Thoracic aorta (tissue), 2 donors: ENCODE data around the gene CUX1. TPM values are rescaled to one million over a fixed set of nuclear protein-coding genes. Genes with fewer than 3 reads are reported as not detected.
"Not testable (repeated sequence)": the region's sequence is repeated elsewhere in the genome, so short reads cannot be mapped to it uniquely, and the experiment has no call there.

Source experiments
- ATAC-seq: fragments of 150-250 bp; one replicate; pipeline ENCODE4 v1.8.0; 2017; ENCODE audit warnings: low read depth; ENCODE audit not compliant: insufficient number of reproducible peaks, low FRiP score
- DNase-seq: peaks from one replicate; pipeline ENCODE4 v3.0.0-alpha.2; 2020; ENCODE audit warnings: low spot score
- H3K27ac ChIP-seq, 2 donors: fragments of 200-600 bp; sonication (generic); 1 replicate in 1 of 2; 2 replicates in 1 of 2; pipeline ENCODE4 v1.5.1; 2016; ENCODE audit warnings: mild to moderate bottlenecking in 2 of 2, moderate library complexity in 2 of 2
- H3K27me3 ChIP-seq: fragments of 200-600 bp; sonication (generic); replicated peaks from 2 replicates; pipeline ENCODE4 v1.6.0; 2016; ENCODE audit warnings: mild to moderate bottlenecking; ENCODE audit not compliant: insufficient read depth
- H3K36me3 ChIP-seq: fragments of 200-600 bp; sonication (generic); one replicate; pipeline ENCODE4 v1.5.1; 2016
- H3K4me1 ChIP-seq, 2 donors: fragments of 200-600 bp; sonication (generic); 1 replicate in 1 of 2; 2 replicates in 1 of 2; pipeline versions ENCODE4 v1.5.1 to v1.6.0; 2016; ENCODE audit warnings: low read depth in 2 of 2, mild to moderate bottlenecking in 1 of 2; ENCODE audit not compliant: control insufficient read depth in 1 of 2
- H3K4me3 ChIP-seq: fragments of 200-600 bp; sonication (generic); 2 replicates; pipeline ENCODE4 v1.5.1; 2016; ENCODE audit warnings: mild to moderate bottlenecking
- H3K9me3 ChIP-seq: fragments of 200-600 bp; sonication (generic); 2 replicates; pipeline ENCODE4 v1.5.1; 2016
- total RNA-seq, 2 donors: library from RNA; depleted of rRNA; stranded (reverse); fragments of >200 nt; gene quantifications; one replicate each; pipeline versions ENCODE4 v1.1.0 to v1.2.3, GENCODE V29; 2016
- TF ChIP-seq, protein P1 (sequence below): fragments of 200-600 bp; sonication (generic); IDR thresholded peaks from one replicate; pipeline ENCODE4 v1.5.1; 2019; ENCODE audit warnings: antibody characterized with exemption

Gene CUX1
- total RNA-seq, 2 donors from 2014 or later: 85.0 to 179 TPM

- H3K27me3 ChIP-seq: no peaks in the 10 kb centered on the region
- no peak for DNase-seq
- TF ChIP-seq, protein P1, sequence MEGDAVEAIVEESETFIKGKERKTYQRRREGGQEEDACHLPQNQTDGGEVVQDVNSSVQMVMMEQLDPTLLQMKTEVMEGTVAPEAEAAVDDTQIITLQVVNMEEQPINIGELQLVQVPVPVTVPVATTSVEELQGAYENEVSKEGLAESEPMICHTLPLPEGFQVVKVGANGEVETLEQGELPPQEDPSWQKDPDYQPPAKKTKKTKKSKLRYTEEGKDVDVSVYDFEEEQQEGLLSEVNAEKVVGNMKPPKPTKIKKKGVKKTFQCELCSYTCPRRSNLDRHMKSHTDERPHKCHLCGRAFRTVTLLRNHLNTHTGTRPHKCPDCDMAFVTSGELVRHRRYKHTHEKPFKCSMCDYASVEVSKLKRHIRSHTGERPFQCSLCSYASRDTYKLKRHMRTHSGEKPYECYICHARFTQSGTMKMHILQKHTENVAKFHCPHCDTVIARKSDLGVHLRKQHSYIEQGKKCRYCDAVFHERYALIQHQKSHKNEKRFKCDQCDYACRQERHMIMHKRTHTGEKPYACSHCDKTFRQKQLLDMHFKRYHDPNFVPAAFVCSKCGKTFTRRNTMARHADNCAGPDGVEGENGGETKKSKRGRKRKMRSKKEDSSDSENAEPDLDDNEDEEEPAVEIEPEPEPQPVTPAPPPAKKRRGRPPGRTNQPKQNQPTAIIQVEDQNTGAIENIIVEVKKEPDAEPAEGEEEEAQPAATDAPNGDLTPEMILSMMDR: no peak
- H3K27ac ChIP-seq: peak overlapping the region; percentile 74 to 87
- ATAC-seq: no peak
- peak overlapping the region; percentile 89 for H3K4me3 ChIP-seq
- peaks cover 21 to 48% of the 10 kb centered on the region in 2 donors for H3K4me1 ChIP-seq
- no peaks in the 10 kb centered on the region for H3K36me3 ChIP-seq
- H3K9me3 ChIP-seq: no peaks in the 10 kb centered on the region
These were observed 1.1 kb downstream of the CUX1 start for GRCh38 chr7:101818287-101819071.

GRCh38 chr7:101819183-101819582 is 1.8 kb downstream of the CUX1 start:
- Histone ChIP-seq H3K27ac (peak overlapping the region in 1 of 2 donors; percentile 87), H3K4me3 (peak overlapping the region; percentile 89), H3K27me3 (no peaks in the 10 kb centered on the region), H3K36me3 (no peaks in the 10 kb centered on the region), H3K4me1 (peaks cover 22 to 55% of the 10 kb centered on the region in 2 donors), H3K9me3 (no peaks in the 10 kb centered on the region)
- no peak for DNase-seq
- ATAC-seq: no peak
- TF ChIP-seq, protein P1: no peak

GRCh38 chr7:101819913-101820522 is 2.6 kb downstream of the CUX1 start:
- DNase-seq (no peak), ATAC-seq (no peak)
- Histone ChIP-seq H3K9me3 (no peaks in the 10 kb centered on the region), H3K4me3 (no peak overlapping the region), H3K27ac (peak overlapping the region in 1 of 2 donors; percentile 87), H3K36me3 (no peaks in the 10 kb centered on the region), H3K27me3 (no peaks in the 10 kb centered on the region), H3K4me1 (peaks cover 23 to 56% of the 10 kb centered on the region in 2 donors)
- TF ChIP-seq, protein P1: no peak

GRCh38 chr7:101820703-101821102 is 3.3 kb downstream of the CUX1 start:
- TF ChIP-seq, protein P1: no peak
- H3K4me3 ChIP-seq: no peak overlapping the region
- no peaks in the 10 kb centered on the region for H3K36me3 ChIP-seq
- DNase-seq: no peak
- no peak overlapping the region for H3K27ac ChIP-seq
- H3K4me1 ChIP-seq: peaks cover 26 to 56% of the 10 kb centered on the region in 2 donors
- no peak for ATAC-seq
- no peaks in the 10 kb centered on the region for H3K27me3 ChIP-seq
- H3K9me3 ChIP-seq: no peaks in the 10 kb centered on the region

DNA sequence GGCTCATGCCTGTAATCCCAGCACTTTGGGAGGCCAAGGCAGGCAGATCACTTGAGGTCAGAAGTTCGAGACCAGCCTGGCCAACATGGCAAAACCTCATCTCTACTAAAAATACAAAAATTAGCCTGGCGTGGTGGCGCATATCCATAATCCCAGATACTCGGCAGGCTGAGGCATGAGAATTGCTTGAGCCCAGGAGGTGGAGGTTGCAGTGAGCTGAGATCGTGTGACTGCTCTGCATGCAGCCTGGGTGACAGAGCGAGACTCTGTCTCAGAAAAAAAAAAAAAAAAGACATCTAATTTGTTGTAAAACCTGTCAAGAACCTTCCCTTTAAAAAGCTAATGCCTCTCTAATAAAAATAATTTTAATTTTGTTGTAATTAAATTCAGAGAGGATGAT is 5.2 kb downstream of the CUX1 start:
- H3K4me1 ChIP-seq: peaks cover 29 to 65% of the 10 kb centered on the region in 2 donors

More for the DNA sequence above, 5.2 kb downstream of the CUX1 start:
- H3K27me3 ChIP-seq, H3K4me3 ChIP-seq, DNase-seq, H3K27ac ChIP-seq, H3K36me3 ChIP-seq, ATAC-seq, H3K9me3 ChIP-seq: not testable (repeated sequence)
